HG02970 (cell line): ENCODE data around the gene RPTOR.

Experiments
- ATAC-seq: cut with Tn5 transposase; IDR thresholded peaks from one replicate; pipeline ENCODE4 v1.9.1; 2021; ENCODE audit warnings: mild to moderate bottlenecking, moderate library complexity, moderate number of reproducible peaks; ENCODE audit not compliant: unreplicated experiment, low FRiP score

RPTOR gene

GRCh38 chr17:80657561-80657960 lies 112.9 kb downstream of the RPTOR start:
- no peak for ATAC-seq

GRCh38 chr17:80658821-80659220 lies 114.2 kb downstream of the RPTOR start:
- no peak for ATAC-seq

- no peak for ATAC-seq
These were observed 115.0 kb downstream of the RPTOR start for GRCh38 chr17:80659651-80660050.

- no peak for ATAC-seq
These were observed 116.0 kb downstream of the RPTOR start for GRCh38 chr17:80660527-80661198.

- ATAC-seq, result no peak
These were observed 117.9 kb downstream of the RPTOR start for GRCh38 chr17:80662557-80662956.

GRCh38 chr17:80663781-80664206 lies 119.2 kb downstream of the RPTOR start:
- no peak for ATAC-seq

GRCh38 chr17:80664217-80664790 lies 119.7 kb downstream of the RPTOR start:
- ATAC-seq, result no peak

GRCh38 chr17:80665792-80666191 lies 121.2 kb downstream of the RPTOR start:
- ATAC-seq, result no peak

- no peak for ATAC-seq
These were observed 122.2 kb downstream of the RPTOR start for GRCh38 chr17:80666867-80667266.

GRCh38 chr17:80667462-80668277 lies 123.0 kb downstream of the RPTOR start:
- no peak for ATAC-seq

GRCh38 chr17:80668375-80669148 lies 123.9 kb downstream of the RPTOR start:
- ATAC-seq, result no peak

GRCh38 chr17:80671039-80671824 lies 126.6 kb downstream of the RPTOR start:
- ATAC-seq, result no peak

- no peak for ATAC-seq
These were observed 127.1 kb downstream of the RPTOR start for GRCh38 chr17:80671825-80672110.

- no peak for ATAC-seq
These were observed 128.7 kb downstream of the RPTOR start for GRCh38 chr17:80673152-80673920.

GRCh38 chr17:80675438-80676095 lies 130.9 kb downstream of the RPTOR start:
- ATAC-seq, result no peak

GRCh38 chr17:80676096-80676466 lies 131.4 kb downstream of the RPTOR start:
- ATAC-seq, result no peak

GRCh38 chr17:80676564-80676963 lies 131.9 kb downstream of the RPTOR start:
- ATAC-seq, result no peak

GRCh38 chr17:80677214-80677756 lies 132.6 kb downstream of the RPTOR start:
- no peak for ATAC-seq

GRCh38 chr17:80679816-80680215 lies 135.2 kb downstream of the RPTOR start:
- no peak for ATAC-seq
